HEK293 (cell line): ENCODE results near the gene IGFLR1.
"Not testable (repeated sequence)": the region's sequence is repeated elsewhere in the genome, so short reads cannot be mapped to it uniquely, and the experiment has no call there.

ENCODE experiments used
- CTCF ChIA-PET: fragments of 350-600 bp; formaldehyde crosslinking; extraction: SDS; loops from one replicate; lab custom pipeline; 2021; ENCODE audit warnings: antibody characterized with exemption; lab: Yijun Ruan, JAX
- POLR2A ChIA-PET: fragments of 300-600 bp; formaldehyde crosslinking; extraction: SDS; loops from one replicate; lab custom pipeline; 2020; ENCODE audit warnings: antibody characterized with exemption, inconsistent platforms; lab: Yijun Ruan, JAX
- H3K27ac ChIP-seq: fragments of 200-500 bp; sonication (Bioruptor generic); 2 replicates; pipeline ENCODE4 v1.5.1; 2014; ENCODE audit warnings: low read depth, low read length, control low read depth, inconsistent platforms; ENCODE audit errors: extremely low read depth
- H3K36me3 ChIP-seq, 2 experiments: fragments of 200-500 bp in 1 of 2; sonication (Bioruptor generic) in 1 of 2; 1 replicate in 1 of 2; 2 replicates in 1 of 2; pipeline ENCODE4 v1.5.1; 2014 to 2017; ENCODE audit warnings: inconsistent platforms in 2 of 2, low read length in 2 of 2; ENCODE audit not compliant: control insufficient read depth in 2 of 2, insufficient read depth in 1 of 2
- H3K4me1 ChIP-seq: fragments of 200-500 bp; sonication (Bioruptor generic); 2 replicates; pipeline ENCODE4 v1.5.1; 2014; ENCODE audit warnings: mild to moderate bottlenecking, low read length, inconsistent platforms; ENCODE audit not compliant: control insufficient read depth, insufficient read depth
- H3K4me3 ChIP-seq: 2 replicates; pipeline ENCODE4 v1.5.1; 2011; ENCODE audit warnings: low read depth, mild to moderate bottlenecking, control low read depth, low read length, moderate library complexity
- H3K9me3 ChIP-seq: fragments of 200-500 bp; sonication (Bioruptor generic); 2 replicates; pipeline ENCODE4 v1.5.1; 2014; ENCODE audit warnings: low read depth, low read length, inconsistent platforms; ENCODE audit not compliant: control insufficient read depth, insufficient read depth
- GFI1B ChIP-seq: fragments of 450-650 bp; formaldehyde crosslinking; IDR thresholded peaks from 2 replicates; pipeline ENCODE4 v1.5.1; 2016; ENCODE audit warnings: missing biosample characterization, missing genetic modification characterization
- GLIS1 ChIP-seq: fragments of 450-650 bp; formaldehyde crosslinking; IDR thresholded peaks from 2 replicates; pipeline ENCODE4 v1.5.1; 2016; ENCODE audit warnings: missing biosample characterization, missing genetic modification characterization
- HOXA7 ChIP-seq: sonication (generic); formaldehyde crosslinking; IDR thresholded peaks from 2 replicates; pipeline ENCODE4 v1.8.1; 2022; ENCODE audit warnings: missing genetic modification reagents, borderline replicate concordance
- HOXC10 ChIP-seq: sonication (generic); formaldehyde crosslinking; IDR thresholded peaks from 2 replicates; pipeline ENCODE4 v1.8.1; 2023; ENCODE audit warnings: mild to moderate bottlenecking, missing genetic modification reagents
- PRDM1 ChIP-seq: fragments of 450-650 bp; formaldehyde crosslinking; IDR thresholded peaks from 2 replicates; pipeline ENCODE4; 2016; ENCODE audit warnings: missing biosample characterization, missing genetic modification characterization
- SP2 ChIP-seq: fragments of 450-650 bp; formaldehyde crosslinking; IDR thresholded peaks from 2 replicates; pipeline ENCODE4 v1.5.1; 2016; ENCODE audit warnings: missing biosample characterization, missing genetic modification characterization
- WT1 ChIP-seq: fragments of 450-650 bp; formaldehyde crosslinking; IDR thresholded peaks from 2 replicates; pipeline ENCODE4 v1.5.1; 2016; ENCODE audit warnings: missing biosample characterization, missing genetic modification characterization
- ZEB2 ChIP-seq: fragments of 450-650 bp; formaldehyde crosslinking; IDR thresholded peaks from 2 replicates; pipeline ENCODE4 v1.5.1; 2016; ENCODE audit warnings: missing biosample characterization, missing genetic modification characterization
- ZNF121 ChIP-seq: fragments of 450-650 bp; formaldehyde crosslinking; IDR thresholded peaks from 2 replicates; pipeline ENCODE4 v1.5.1; 2016; ENCODE audit warnings: missing biosample characterization, missing genetic modification characterization
- ZNF133 ChIP-seq: fragments of 450-650 bp; formaldehyde crosslinking; IDR thresholded peaks from 2 replicates; pipeline ENCODE4 v1.5.1; 2016; ENCODE audit warnings: missing biosample characterization, missing genetic modification characterization
- ZNF335 ChIP-seq: fragments of 450-650 bp; formaldehyde crosslinking; conservative IDR thresholded peaks from 2 replicates; pipeline ENCODE4 v1.5.1; 2016; ENCODE audit warnings: missing biosample characterization, missing genetic modification characterization
- ZNF623 ChIP-seq: fragments of 450-650 bp; formaldehyde crosslinking; IDR thresholded peaks from 2 replicates; pipeline ENCODE4 v1.5.1; 2016; ENCODE audit warnings: missing biosample characterization, missing genetic modification characterization
- ZNF629 ChIP-seq: fragments of 450-650 bp; formaldehyde crosslinking; IDR thresholded peaks from 2 replicates; pipeline ENCODE4 v1.5.1; 2017; ENCODE audit warnings: missing biosample characterization, missing genetic modification characterization
- ZNF785 ChIP-seq: fragments of 450-650 bp; formaldehyde crosslinking; IDR thresholded peaks from 2 replicates; pipeline ENCODE4 v1.5.1; 2016; ENCODE audit warnings: missing biosample characterization, missing genetic modification characterization
- TF ChIP-seq, protein P1 (sequence below): fragments of 450-650 bp; formaldehyde crosslinking; IDR thresholded peaks from 2 replicates; pipeline ENCODE4 v1.5.1; 2016; ENCODE audit warnings: missing biosample characterization, missing genetic modification characterization
- TF ChIP-seq, protein P2 (sequence below): fragments of 450-650 bp; formaldehyde crosslinking; IDR thresholded peaks from 2 replicates; pipeline ENCODE4 v1.5.1; 2017; ENCODE audit warnings: missing biosample characterization, missing genetic modification characterization
- TF ChIP-seq, protein P3 (sequence below): fragments of 450-650 bp; formaldehyde crosslinking; IDR thresholded peaks from 2 replicates; pipeline ENCODE4 v1.5.1; 2016; ENCODE audit warnings: missing biosample characterization, missing genetic modification characterization

The IGFLR1 gene

DNA sequence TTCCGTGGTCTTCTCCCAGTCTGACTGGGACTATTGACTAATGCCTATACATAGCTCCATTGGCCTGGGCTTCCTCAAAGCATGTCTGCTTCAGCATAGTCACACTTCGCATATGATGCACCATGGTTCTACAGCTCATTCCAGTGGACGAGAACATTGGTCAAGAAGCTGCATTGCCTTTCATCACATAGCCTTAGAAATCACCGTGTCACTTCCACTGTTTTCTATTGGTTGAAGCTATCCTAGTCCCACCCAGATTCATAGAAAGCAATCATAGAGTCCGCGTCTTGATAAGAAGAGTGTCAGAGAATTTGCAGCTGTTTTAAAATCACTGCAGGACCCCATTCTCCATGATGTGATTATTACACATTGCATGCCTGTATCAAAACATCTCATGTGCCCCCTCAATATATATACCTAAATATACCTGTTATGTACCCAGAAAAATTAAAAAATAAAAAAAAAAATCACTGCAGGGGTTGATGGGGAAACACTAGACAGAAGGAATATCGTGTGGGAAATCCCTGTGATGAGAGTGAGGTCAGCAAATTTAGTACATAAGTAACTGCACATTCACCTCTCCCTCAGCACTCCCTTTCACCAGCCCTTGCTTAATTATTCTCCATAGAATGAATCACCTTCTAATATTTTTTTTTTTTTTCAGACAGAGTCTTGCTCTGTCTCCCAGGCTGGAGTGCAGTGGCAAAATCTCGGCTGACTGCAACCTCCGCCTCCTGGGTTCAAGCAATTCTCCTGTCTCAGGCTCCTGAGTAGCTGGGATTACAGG, 31.0 kb upstream of the IGFLR1 start:
- Histone ChIP-seq H3K27ac (no peak overlapping the region), H3K4me3 (no peak overlapping the region), H3K9me3 (no peaks in the 10 kb centered on the region), H3K4me1 (peaks cover 24% of the 10 kb centered on the region), H3K36me3 (peaks cover 16 to 30% of the 10 kb centered on the region in 2 experiments)
- TF ChIP-seq SP2 (tag by site-specific recombination) (peak; percentile 31; the same call in 1 of the 2 replicates), PRDM1 (tag by site-specific recombination) (peak; percentile 83; the same call in 1 of the 2 replicates), ZEB2 (tag by site-specific recombination) (no peak), GFI1B (tag by site-specific recombination) (peak; percentile 64), ZNF335 (peak; percentile 33), WT1 (tag by site-specific recombination) (peak; percentile 41), HOXC10 (no peak), ZNF629 (tag by site-specific recombination) (peak; percentile 32), HOXA7 (no peak)
- TF ChIP-seq, protein P1, sequence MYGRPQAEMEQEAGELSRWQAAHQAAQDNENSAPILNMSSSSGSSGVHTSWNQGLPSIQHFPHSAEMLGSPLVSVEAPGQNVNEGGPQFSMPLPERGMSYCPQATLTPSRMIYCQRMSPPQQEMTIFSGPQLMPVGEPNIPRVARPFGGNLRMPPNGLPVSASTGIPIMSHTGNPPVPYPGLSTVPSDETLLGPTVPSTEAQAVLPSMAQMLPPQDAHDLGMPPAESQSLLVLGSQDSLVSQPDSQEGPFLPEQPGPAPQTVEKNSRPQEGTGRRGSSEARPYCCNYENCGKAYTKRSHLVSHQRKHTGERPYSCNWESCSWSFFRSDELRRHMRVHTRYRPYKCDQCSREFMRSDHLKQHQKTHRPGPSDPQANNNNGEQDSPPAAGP (tag by site-specific recombination), result peak; percentile 50; the same call in 1 of the 2 replicates
- TF ChIP-seq, protein P2, sequence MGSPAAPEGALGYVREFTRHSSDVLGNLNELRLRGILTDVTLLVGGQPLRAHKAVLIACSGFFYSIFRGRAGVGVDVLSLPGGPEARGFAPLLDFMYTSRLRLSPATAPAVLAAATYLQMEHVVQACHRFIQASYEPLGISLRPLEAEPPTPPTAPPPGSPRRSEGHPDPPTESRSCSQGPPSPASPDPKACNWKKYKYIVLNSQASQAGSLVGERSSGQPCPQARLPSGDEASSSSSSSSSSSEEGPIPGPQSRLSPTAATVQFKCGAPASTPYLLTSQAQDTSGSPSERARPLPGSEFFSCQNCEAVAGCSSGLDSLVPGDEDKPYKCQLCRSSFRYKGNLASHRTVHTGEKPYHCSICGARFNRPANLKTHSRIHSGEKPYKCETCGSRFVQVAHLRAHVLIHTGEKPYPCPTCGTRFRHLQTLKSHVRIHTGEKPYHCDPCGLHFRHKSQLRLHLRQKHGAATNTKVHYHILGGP (tag by site-specific recombination), result peak; percentile 99
- TF ChIP-seq, protein P3, sequence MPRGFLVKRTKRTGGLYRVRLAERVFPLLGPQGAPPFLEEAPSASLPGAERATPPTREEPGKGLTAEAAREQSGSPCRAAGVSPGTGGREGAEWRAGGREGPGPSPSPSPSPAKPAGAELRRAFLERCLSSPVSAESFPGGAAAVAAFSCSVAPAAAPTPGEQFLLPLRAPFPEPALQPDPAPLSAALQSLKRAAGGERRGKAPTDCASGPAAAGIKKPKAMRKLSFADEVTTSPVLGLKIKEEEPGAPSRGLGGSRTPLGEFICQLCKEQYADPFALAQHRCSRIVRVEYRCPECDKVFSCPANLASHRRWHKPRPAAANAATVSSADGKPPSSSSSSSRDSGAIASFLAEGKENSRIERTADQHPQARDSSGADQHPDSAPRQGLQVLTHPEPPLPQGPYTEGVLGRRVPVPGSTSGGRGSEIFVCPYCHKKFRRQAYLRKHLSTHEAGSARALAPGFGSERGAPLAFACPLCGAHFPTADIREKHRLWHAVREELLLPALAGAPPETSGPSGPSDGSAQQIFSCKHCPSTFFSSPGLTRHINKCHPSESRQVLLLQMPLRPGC (tag by site-specific recombination), result no peak
- ChIA-PET CTCF (interaction anchor here (0.5 to 1.8 kb wide), 7 partner anchors 21 to 220 kb away, joined by 3 to 5 read pairs (median 3); no protein-coding TSS in a partner anchor), POLR2A (interaction anchor here (0.6 to 3.8 kb wide), 16 partner anchors 9 to 241 kb away, joined by 3 to 39 read pairs (median 5); partner anchors contain the start of genes ALKBH6, HSPB6, IGFLR1 and LIN37)

DNA sequence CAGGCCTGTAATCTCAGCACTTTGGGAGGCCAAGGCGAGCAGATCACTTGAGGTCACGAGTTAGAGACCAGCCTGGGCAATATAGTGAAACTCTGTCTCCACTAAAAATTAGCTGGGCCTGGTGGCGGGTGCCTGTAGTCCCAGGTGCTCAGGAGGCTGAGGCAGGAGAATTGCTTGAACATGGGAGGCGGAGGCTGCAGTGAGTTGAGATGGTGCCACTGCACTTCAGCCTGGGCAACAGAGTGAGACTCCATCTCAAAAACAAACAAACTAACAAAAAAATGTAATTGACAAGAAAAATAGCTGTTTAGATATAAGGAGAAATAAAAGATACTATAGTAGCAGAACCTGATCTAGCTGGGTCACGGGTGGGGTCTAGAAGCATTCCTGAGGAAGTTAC, 30.1 kb upstream of the IGFLR1 start:
- ChIA-PET CTCF (interaction anchor here (1.8 kb wide), 1 partner anchor 47 kb away, joined by 5 read pairs; no protein-coding TSS in a partner anchor), POLR2A (interaction anchor here (0.9 to 3.8 kb wide), 11 partner anchors 11 to 242 kb away, joined by 3 to 39 read pairs (median 6); partner anchors contain the start of genes ALKBH6, HSPB6, IGFLR1 and LIN37)
- H3K36me3 ChIP-seq, result peaks cover 16 to 38% of the 10 kb centered on the region in 2 experiments
- peak; percentile 95 for TF ChIP-seq ZNF121 (tag by site-specific recombination)
- peaks cover 24% of the 10 kb centered on the region for H3K4me1 ChIP-seq
- not testable (repeated sequence) for H3K9me3 ChIP-seq, H3K27ac ChIP-seq, H3K4me3 ChIP-seq

DNA sequence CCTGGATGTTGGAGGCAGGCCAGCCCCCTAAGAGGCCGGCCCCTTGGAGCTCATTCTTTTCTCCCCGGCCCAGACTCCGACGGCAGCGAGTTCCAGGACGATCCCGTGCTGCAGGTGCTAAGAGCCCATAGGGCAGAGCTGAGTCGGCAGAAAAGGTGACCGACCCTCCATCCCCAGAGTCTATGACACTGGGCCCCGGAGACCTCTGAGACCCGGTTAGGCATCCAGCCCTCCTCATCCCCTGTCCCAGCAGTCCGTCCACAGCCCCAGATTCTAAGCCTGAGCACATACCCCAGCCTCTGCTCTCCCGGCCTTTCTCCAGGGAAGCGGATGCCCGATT, 25.8 kb upstream of the IGFLR1 start:
- POLR2A ChIA-PET, result interaction anchor here (0.6 to 3.7 kb wide), 5 partner anchors 9 to 28 kb away, joined by 3 to 26 read pairs (median 5); partner anchors contain the start of genes HSPB6, LIN37 and PROSER3
- peak; percentile 59 for TF ChIP-seq GLIS1 (tag by site-specific recombination)
- no peak for TF ChIP-seq ZNF785 (tag by site-specific recombination)
- no peak for TF ChIP-seq ZNF133
- TF ChIP-seq ZNF623 (tag by site-specific recombination), result no peak
- TF ChIP-seq, all 188 proteins: peak for 1
- Histone ChIP-seq H3K36me3 (peaks cover 50 to 79% of the 10 kb centered on the region in 2 experiments), H3K4me1 (peaks cover 7% of the 10 kb centered on the region; the same call in 1 of the 2 replicates), H3K9me3 (no peaks in the 10 kb centered on the region), H3K27ac (0 out of 2 replicates have a peak overlapping the region, but pooled peaks have one; percentile 37), H3K4me3 (no peak overlapping the region)
- CTCF ChIA-PET, result no interaction called here
